NT2/D1 (cell line): ENCODE measurements around the gene TMEM258.

Experiments used
- SUZ12 ChIP-seq: IDR thresholded peaks from 2 replicates; pipeline ENCODE4 v1.6.1; 2011; ENCODE audit not compliant: insufficient read length, insufficient read depth; ENCODE audit errors: extremely low read depth
- ZNF274 ChIP-seq: IDR thresholded peaks from 2 replicates; pipeline ENCODE4 v1.6.1; 2011; ENCODE audit warnings: mild to moderate bottlenecking, low read depth, low read length

DNA sequence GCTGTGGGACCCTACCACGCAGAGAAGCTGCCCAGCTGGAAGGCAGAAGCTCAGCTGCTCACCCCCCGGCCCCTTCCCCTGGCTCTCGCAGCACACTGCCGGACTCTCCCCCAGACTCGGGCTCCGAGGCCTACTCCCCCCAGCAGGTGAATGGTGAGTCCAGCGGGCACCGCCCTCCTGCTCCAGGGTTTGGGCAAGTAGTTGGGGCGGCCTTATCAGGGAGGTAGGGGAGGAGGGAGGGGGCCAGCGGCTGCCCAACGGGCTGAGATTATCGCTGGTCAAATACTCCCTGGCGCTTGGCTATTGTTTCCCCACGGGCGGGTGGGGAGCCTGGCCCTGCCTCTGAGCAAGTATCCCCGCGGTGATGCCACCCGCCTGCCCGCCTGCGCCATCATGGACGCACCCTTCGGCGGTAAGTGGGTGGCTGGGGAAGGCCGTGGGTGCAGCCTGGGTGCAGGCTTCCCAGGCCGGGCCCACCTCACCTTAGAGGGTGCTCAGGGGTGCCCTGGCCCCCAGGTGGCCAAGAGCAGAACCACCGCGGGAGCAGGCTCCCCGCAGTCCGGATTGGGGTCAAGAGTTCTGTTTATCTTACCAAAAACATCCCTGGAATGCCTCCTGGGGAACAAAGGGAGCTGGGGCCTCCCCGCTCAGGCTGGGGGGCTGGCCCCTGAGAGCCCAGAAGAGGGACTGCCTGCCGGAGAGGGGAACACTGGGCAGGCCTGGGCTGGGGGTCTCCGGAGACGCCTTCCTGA lies 23.1 kb downstream of the TMEM258 start:
- TF ChIP-seq SUZ12 = no peak
- no peak for TF ChIP-seq ZNF274
